NCI-H82 (cell line): Measurements from ENCODE around the gene DMRTC2.

Source experiments
- DNase-seq: peaks from one replicate; lab custom pipeline; 2025; lab: John Stamatoyannopoulos, UW

The DMRTC2 gene

DNA sequence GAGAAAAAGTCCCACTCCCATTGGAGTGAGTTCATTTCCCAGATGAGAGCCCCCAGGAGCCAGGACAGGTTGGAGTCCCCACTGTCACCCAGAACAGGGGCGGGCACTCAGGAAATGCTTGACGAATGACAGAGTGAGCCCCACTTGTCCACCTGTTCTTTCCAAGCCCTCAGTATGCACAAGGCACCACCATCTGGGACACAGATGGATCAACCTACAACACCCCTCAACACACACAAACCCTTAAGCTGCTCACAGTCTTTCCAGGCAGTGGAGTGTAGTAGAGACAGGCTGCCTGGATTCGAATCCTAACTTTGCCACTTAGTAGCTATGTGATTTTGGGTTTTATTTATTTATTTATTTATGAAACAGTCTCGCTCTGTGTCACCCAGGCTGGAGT lies 46.1 kb downstream of the DMRTC2 start:
- DNase-seq, result no peak

DNA sequence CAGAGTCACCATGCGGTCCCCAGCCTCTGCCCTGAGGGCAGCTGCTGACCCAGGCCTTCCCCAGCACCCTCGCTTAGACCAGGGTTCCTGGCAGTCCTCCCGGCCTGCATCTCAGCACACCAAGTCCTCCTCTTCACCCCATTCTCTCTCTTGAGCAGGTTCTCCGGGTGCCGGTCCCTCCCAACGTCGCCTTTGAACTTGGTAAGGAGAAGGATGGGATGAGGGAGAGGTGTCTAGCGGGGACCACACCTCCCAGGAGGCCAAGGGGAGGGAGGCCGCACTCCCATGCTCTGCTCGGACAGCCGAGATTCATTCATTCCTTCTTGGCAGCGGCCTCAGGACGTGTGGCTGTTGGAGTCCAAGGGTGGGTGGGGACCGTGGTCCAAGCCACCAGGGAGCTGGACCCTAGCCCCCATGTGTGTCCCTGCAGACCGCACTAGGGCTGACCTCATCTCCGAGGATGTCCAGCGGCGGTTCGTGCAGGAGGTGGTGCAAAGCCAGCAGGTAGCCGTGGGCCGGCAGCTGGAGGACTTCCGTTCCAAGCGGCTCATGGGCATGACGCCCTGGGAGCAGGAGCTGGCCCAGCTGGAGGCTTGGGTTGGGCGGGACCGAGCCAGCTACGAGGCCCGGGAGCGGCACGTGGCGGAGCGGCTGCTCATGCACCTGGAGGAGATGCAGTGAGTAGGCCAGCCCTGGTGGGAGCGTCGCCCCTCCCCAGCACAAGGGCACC lies 47.5 kb downstream of the DMRTC2 start:
- DNase-seq, result no peak

DNA sequence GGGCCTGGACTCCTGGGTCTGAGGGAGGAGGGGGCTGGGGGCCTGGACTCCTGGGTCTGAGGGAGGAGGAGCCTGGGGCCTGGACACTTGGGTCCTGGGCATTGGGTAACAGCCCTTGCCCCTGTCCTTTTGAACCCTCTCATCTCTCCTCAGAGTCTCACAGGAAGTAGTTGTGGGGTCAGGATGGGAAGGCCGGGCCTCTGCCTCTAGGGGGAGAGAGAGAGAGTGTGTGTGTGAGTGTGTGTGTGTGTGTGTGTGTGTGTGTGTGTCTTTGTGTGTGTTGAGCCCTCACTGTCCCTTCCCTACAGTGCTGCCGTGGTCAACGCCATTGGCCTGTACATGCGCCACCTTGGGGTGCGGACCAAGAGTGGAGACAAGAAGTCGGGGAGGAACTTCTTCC lies 49.1 kb downstream of the DMRTC2 start:
- DNase-seq, result peak; percentile 48

DNA sequence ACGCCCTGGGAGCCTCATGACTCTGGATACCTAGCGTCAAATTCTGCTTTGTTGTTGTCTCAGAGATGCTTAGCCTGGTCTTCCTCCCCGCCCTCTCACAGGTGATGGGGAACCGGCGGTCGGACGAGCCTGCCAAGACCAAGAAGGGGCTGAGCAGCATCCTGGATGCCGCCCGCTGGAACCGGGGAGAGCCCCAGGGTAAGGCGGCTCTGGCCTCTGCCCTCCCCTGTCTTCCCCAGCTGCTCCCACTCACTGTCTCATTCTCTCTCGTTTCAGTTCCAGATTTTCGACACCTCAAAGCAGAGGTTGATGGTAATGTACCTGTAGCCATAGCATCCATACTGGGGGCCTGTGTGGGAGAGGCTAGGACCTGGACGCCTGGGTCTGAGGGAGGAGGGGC lies 49.5 kb downstream of the DMRTC2 start:
- DNase-seq, result no peak

DNA sequence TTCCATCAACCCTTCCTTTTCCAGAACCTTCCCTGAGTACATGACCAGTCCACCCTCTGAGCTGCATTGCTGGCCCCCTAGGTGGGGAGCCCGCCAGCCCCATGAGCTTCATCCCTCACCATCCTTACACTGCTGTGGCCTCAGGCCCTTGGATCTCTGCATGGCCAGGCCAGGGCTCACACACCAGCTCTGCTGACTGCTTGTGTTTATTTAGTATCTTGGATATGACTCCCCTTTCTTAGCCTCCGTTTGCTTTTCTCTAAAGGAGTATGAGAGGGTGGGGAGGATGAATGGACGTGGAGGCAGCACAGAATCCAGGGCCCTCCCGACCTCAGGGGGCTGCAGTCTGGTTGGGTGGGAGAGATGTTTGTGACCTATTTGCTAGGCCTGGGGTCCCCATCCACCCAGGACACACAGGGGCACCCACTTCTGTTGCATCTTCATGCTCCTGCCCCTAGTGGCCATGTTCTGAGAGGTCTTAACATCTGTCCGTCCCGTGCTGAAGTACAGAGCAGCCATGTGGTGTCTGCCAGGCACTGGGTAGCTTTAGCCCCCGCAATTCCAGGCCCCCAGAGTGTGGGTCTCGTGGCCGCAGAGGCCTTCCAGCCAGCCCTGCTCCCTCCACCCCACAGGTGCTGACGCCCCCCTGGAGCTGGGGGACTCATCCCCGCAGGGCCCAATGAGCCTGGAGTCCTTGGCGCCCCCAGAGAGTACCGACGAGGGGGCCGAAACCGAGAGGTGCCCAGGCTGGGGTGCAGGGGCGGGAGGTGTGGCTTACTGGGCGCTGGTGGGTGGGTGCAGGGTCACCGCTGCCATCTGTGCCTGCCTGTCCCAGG lies 51.1 kb downstream of the DMRTC2 start:
- DNase-seq, result peak; percentile 79

DNA sequence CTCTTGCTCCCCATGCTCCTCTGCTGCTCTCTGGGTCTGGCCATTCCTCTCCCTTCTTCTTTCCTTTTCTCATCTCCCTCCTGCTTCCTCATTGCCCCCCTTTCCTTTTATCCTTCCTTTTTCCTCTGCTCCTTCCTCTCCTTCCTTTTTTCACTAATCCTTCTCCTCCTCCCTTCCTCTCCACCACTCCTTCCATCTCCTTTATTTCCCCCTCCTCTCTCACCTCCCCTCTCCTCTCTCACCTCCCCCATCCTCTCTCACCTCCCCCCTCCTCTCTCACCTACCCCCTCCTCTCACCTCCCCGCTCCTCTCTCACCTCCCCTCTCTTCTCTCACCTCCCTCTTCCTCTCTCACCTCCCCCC lies 51.7 kb downstream of the DMRTC2 start:
- DNase-seq, result no peak

DNA sequence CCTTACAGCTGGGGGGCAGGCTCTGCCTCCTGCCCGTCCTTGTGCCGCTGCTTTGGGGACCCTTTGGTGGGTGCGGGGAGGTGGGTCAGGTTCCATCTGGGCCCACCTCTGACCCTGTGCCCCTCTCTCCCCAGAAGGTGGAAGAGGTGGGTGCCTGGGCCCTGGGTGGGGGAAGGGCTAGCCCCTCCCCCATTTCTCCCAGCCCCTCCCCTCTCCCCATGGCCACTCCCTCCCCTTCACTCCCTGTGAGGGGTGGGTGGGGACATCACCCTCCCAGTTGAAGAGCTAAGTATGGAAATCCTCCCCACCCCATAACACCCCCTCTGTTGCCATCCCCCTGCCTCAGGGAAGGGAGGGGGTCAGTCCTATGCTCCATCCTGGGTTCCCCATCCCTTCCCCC lies 52.3 kb downstream of the DMRTC2 start:
- DNase-seq, result no peak

DNA sequence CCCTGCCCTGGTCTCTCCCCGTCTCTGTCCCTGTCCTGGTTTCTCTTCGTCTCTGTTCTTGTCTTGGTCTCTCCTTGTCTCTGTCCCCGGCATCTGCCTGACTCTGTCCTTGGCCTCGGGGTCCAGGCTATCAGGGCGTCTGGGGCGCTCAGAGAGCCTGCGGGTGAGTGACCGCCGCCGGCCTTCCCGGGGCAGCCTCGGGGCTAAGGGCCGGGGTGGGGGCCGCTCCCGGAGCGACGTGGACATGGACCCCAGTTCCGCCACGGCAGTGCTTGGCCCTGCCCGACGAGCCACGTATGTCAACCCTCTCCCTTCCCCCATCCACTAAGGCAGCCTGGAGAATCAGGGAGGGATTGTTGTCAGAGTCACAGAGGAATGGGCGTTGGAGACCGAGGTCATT lies 53.0 kb downstream of the DMRTC2 start:
- DNase-seq, result no peak

DNA sequence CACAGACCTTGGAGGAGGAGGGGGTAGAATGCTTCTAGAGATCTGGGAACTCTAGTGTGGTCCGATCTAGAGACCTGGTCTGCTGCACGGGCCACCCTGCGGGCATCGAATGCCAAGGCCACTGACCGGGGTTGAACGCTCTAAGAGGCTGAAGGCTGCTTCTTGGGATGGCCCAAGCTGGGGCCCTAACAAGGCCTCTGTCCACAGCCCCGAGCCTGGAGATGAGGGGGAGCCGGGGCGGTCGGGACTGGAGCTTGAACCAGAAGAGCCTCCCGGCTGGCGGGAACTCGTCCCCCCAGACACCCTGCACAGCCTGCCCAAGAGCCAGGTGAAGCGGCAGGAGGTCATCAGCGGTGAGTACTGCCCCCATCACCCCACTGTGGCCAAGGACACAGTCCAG lies 53.4 kb downstream of the DMRTC2 start:
- DNase-seq, result no peak
